HepG2 (cell line): ENCODE results near the gene RNASE13. TPM values are rescaled to one million over a fixed set of nuclear protein-coding genes. Genes with fewer than 3 reads are reported as not detected.

ENCODE experiments used
- ARNT2 ChIP-seq: sonication (generic); formaldehyde crosslinking; IDR thresholded peaks from 2 replicates; pipeline ENCODE4 v1.8.0; 2022; ENCODE audit warnings: mild to moderate bottlenecking, low read depth, missing genetic modification reagents, moderate library complexity
- CCAR2 ChIP-seq: fragments of 200-400 bp; formaldehyde crosslinking; optimal IDR thresholded peaks from 2 replicates; pipeline ENCODE3; 2018; ENCODE audit warnings: low read depth, mild to moderate bottlenecking, low read length, moderate library complexity
- IKZF1 ChIP-seq: fragments of 450-650 bp; IDR thresholded peaks from 2 replicates; pipeline ENCODE4 v1.7.1; 2016
- IKZF4 ChIP-seq: sonication (generic); formaldehyde crosslinking; IDR thresholded peaks from 2 replicates; pipeline ENCODE4 v1.5.1; 2020; ENCODE audit warnings: borderline replicate concordance, mild to moderate bottlenecking, low read depth, missing genetic modification reagents; ENCODE audit errors: not compliant biosample characterization
- KDM6A ChIP-seq: IDR thresholded peaks from 2 replicates; pipeline ENCODE4 v1.6.1; 2016; ENCODE audit warnings: low read depth
- LRRFIP1 ChIP-seq: sonication (generic); formaldehyde crosslinking; conservative IDR thresholded peaks from 2 replicates; pipeline ENCODE4 v1.4.0; 2020; ENCODE audit warnings: missing genetic modification reagents
- MIER2 ChIP-seq: IDR thresholded peaks from 2 replicates; pipeline ENCODE4 v1.6.1; 2016; ENCODE audit warnings: missing biosample characterization, missing genetic modification reagents
- MIXL1 ChIP-seq: IDR thresholded peaks from 2 replicates; pipeline ENCODE4 v1.6.1; 2016
- PAX8 ChIP-seq: sonication (generic); formaldehyde crosslinking; IDR thresholded peaks from 2 replicates; pipeline ENCODE4 v1.8.0; 2022; ENCODE audit warnings: mild to moderate bottlenecking, missing genetic modification reagents, borderline replicate concordance
- PITX1 ChIP-seq: sonication (generic); formaldehyde crosslinking; IDR thresholded peaks from 2 replicates; pipeline ENCODE4 v1.5.1; 2020; ENCODE audit warnings: mild to moderate bottlenecking, missing genetic modification reagents
- RCOR2 ChIP-seq: IDR thresholded peaks from 2 replicates; pipeline ENCODE4 v1.6.1; 2016; ENCODE audit warnings: missing biosample characterization, missing genetic modification reagents
- TRIM24 ChIP-seq: sonication (generic); formaldehyde crosslinking; IDR thresholded peaks from 2 replicates; pipeline ENCODE4 v1.8.0; 2022; ENCODE audit warnings: mild to moderate bottlenecking, missing genetic modification reagents
- WIZ ChIP-seq: sonication (generic); formaldehyde crosslinking; IDR thresholded peaks from 2 replicates; pipeline ENCODE4 v1.5.1; 2020; ENCODE audit warnings: mild to moderate bottlenecking, missing genetic modification reagents
- ZNF367 ChIP-seq: sonication (generic); formaldehyde crosslinking; IDR thresholded peaks from 2 replicates; pipeline ENCODE4 v1.4.0; 2020; ENCODE audit warnings: missing genetic modification reagents, borderline replicate concordance
- ZNF431 ChIP-seq: sonication (generic); formaldehyde crosslinking; IDR thresholded peaks from 2 replicates; pipeline ENCODE4 v1.9.0; 2022; ENCODE audit warnings: missing genetic modification reagents, low read depth, mild to moderate bottlenecking, borderline replicate concordance
- ZNF530 ChIP-seq: sonication (generic); formaldehyde crosslinking; IDR thresholded peaks from 2 replicates; pipeline ENCODE4 v1.5.0; 2020; ENCODE audit warnings: low read depth, mild to moderate bottlenecking, missing genetic modification reagents
- ZNF577 ChIP-seq: sonication (generic); formaldehyde crosslinking; IDR thresholded peaks from 2 replicates; pipeline ENCODE4 v1.4.0; 2020; ENCODE audit warnings: mild to moderate bottlenecking, low read depth, missing genetic modification reagents, borderline replicate concordance
- ZNF619 ChIP-seq: sonication (generic); formaldehyde crosslinking; IDR thresholded peaks from 2 replicates; pipeline ENCODE4 v1.4.0; 2020; ENCODE audit warnings: mild to moderate bottlenecking, missing genetic modification reagents
- polyA plus RNA-seq, 8 experiments: library from polyadenylated mRNA; depleted of rRNA in 3 of 8; stranded (reverse) in 7 of 8; unstranded in 1 of 8; fragments of >200 nt; fragmentation: Illumina TruSeq in 4 of 8; extraction: Trizol in 4 of 8; gene quantifications; 2 replicates each; pipeline versions ENCODE4 v1.2.1 to v1.2.3, GENCODE V29; 2011 to 2016; ENCODE audit warnings: low read depth in 4 of 8, missing spikeins in 1 of 8, mixed read lengths in 1 of 8; ENCODE audit not compliant: insufficient read depth in 1 of 8
- total RNA-seq, 5 experiments: library from RNA; depleted of rRNA; stranded (reverse); fragments of >200 nt; fragmentation: Illumina TruSeq; extraction: Trizol; gene quantifications; 2 replicates each; pipeline ENCODE4 v1.2.3, GENCODE V29; 2016; ENCODE audit warnings: low read depth in 1 of 5
- TF ChIP-seq, protein P1 (sequence below): IDR thresholded peaks from 2 replicates; pipeline ENCODE4 v1.6.1; 2016; ENCODE audit warnings: low read depth, missing genetic modification reagents, missing compliant biosample characterization
- TF ChIP-seq, protein P2 (sequence below), 2 experiments: sonication (generic) in 1 of 2; formaldehyde crosslinking in 1 of 2; IDR thresholded peaks; 2 replicates each; pipeline versions ENCODE4 v1.5.1 to v1.6.1; 2011 to 2020; ENCODE audit warnings: borderline replicate concordance in 1 of 2, low read depth in 1 of 2, low read length in 1 of 2, mild to moderate bottlenecking in 1 of 2, missing genetic modification reagents in 1 of 2, moderate library complexity in 1 of 2

Gene RNASE13
- total and polyA plus RNA-seq, 2 of the 13 experiments (the other 11 are each of a cell fraction or from before 2014, with no cell fraction given), result 1.0 TPM; not detected in 1

- TF ChIP-seq, protein P1, sequence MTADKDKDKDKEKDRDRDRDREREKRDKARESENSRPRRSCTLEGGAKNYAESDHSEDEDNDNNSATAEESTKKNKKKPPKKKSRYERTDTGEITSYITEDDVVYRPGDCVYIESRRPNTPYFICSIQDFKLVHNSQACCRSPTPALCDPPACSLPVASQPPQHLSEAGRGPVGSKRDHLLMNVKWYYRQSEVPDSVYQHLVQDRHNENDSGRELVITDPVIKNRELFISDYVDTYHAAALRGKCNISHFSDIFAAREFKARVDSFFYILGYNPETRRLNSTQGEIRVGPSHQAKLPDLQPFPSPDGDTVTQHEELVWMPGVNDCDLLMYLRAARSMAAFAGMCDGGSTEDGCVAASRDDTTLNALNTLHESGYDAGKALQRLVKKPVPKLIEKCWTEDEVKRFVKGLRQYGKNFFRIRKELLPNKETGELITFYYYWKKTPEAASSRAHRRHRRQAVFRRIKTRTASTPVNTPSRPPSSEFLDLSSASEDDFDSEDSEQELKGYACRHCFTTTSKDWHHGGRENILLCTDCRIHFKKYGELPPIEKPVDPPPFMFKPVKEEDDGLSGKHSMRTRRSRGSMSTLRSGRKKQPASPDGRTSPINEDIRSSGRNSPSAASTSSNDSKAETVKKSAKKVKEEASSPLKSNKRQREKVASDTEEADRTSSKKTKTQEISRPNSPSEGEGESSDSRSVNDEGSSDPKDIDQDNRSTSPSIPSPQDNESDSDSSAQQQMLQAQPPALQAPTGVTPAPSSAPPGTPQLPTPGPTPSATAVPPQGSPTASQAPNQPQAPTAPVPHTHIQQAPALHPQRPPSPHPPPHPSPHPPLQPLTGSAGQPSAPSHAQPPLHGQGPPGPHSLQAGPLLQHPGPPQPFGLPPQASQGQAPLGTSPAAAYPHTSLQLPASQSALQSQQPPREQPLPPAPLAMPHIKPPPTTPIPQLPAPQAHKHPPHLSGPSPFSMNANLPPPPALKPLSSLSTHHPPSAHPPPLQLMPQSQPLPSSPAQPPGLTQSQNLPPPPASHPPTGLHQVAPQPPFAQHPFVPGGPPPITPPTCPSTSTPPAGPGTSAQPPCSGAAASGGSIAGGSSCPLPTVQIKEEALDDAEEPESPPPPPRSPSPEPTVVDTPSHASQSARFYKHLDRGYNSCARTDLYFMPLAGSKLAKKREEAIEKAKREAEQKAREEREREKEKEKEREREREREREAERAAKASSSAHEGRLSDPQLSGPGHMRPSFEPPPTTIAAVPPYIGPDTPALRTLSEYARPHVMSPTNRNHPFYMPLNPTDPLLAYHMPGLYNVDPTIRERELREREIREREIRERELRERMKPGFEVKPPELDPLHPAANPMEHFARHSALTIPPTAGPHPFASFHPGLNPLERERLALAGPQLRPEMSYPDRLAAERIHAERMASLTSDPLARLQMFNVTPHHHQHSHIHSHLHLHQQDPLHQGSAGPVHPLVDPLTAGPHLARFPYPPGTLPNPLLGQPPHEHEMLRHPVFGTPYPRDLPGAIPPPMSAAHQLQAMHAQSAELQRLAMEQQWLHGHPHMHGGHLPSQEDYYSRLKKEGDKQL (CRISPR knock-in tag), result peak; percentile 76
- TF ChIP-seq IKZF4 (CRISPR knock-in tag) (no peak), MIER2 (CRISPR knock-in tag) (peak; percentile 78; the same call in 1 of the 2 replicates), KDM6A (CRISPR knock-in tag) (peak; percentile 98), ZNF530 (no peak), ARNT2 (CRISPR knock-in tag) (no peak), MIXL1 (CRISPR knock-in tag) (peak; percentile 100), LRRFIP1 (no peak), ZNF619 (0 out of 2 replicates have a peak, but pooled peaks have one; percentile 2), PAX8 (no peak), RCOR2 (peak; percentile 89), IKZF1 (no peak), ZNF431 (CRISPR knock-in tag) (0 out of 2 replicates have a peak, but pooled peaks have one; percentile 28), TRIM24 (CRISPR knock-in tag) (peak; percentile 46; the same call in 1 of the 2 replicates), PITX1 (CRISPR knock-in tag) (peak; percentile 90), WIZ (CRISPR knock-in tag) (no peak), ZNF577 (CRISPR knock-in tag) (no peak), CCAR2 (no peak), ZNF367 (CRISPR knock-in tag) (no peak)
- TF ChIP-seq, protein P2, sequence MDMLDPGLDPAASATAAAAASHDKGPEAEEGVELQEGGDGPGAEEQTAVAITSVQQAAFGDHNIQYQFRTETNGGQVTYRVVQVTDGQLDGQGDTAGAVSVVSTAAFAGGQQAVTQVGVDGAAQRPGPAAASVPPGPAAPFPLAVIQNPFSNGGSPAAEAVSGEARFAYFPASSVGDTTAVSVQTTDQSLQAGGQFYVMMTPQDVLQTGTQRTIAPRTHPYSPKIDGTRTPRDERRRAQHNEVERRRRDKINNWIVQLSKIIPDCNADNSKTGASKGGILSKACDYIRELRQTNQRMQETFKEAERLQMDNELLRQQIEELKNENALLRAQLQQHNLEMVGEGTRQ (IDR thresholded peaks at IDR 0.05; ENCODE audit: low read depth, low read length), result no peak
- TF ChIP-seq, protein P2 (CRISPR knock-in tag; IDR thresholded peaks at IDR 0.05; ENCODE audit: borderline replicate concordance), result no peak
Measured at GRCh38 chr14:21054123-21054767, 19.6 kb upstream of the RNASE13 start (continued).
